ENCODE measurements around the gene WSCD1. TPM values are rescaled to one million over a fixed set of nuclear protein-coding genes. Genes with fewer than 3 reads are reported as not detected.

The WSCD1 gene
- total RNA-seq, 4 donors from 2014 or later = 0.21 to 5.7 (median 1.6) TPM

DNA sequence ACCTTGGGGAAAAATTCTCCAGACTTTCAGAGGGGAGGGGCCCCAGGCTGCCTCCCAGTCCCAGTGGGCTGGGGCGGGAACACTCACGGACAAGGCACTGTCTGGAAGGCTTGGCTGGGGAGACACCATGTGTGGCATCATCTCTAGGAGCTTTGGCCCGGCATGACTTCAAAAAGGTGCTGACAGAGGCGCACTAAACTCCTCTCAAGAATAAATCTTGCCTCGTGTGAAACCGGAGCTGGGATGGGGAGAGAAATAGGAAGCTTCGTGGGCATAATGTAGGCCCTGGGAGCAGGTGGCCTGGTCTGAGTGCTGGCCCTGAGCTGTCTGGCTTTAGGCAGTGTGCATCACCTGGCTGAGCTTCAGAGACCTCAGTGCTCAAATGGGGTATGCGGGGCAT, 5.7 kb downstream of the WSCD1 start:
- Histone ChIP-seq H3K9me3 (no peaks in the 10 kb centered on the region), H3K4me3 (no peak overlapping the region), H3K27ac (no peak overlapping the region), H3K4me1 (peaks cover 0 to 6% (median 0%) of the 10 kb centered on the region in 4 donors), H3K27me3 (peaks cover 0 to 13% of the 10 kb centered on the region in 2 donors), H3K36me3 (peaks cover 0 to 3% (median 0%) of the 10 kb centered on the region in 3 donors)
- TF ChIP-seq EP300 (IDR thresholded peaks at IDR 0.05) (no peak), POLR2A (IDR thresholded peaks at IDR 0.05) (no peak)
- TF ChIP-seq, protein P1, sequence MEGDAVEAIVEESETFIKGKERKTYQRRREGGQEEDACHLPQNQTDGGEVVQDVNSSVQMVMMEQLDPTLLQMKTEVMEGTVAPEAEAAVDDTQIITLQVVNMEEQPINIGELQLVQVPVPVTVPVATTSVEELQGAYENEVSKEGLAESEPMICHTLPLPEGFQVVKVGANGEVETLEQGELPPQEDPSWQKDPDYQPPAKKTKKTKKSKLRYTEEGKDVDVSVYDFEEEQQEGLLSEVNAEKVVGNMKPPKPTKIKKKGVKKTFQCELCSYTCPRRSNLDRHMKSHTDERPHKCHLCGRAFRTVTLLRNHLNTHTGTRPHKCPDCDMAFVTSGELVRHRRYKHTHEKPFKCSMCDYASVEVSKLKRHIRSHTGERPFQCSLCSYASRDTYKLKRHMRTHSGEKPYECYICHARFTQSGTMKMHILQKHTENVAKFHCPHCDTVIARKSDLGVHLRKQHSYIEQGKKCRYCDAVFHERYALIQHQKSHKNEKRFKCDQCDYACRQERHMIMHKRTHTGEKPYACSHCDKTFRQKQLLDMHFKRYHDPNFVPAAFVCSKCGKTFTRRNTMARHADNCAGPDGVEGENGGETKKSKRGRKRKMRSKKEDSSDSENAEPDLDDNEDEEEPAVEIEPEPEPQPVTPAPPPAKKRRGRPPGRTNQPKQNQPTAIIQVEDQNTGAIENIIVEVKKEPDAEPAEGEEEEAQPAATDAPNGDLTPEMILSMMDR (IDR thresholded peaks at IDR 0.05) = no peak
- WGBS, 2 donors = 81 to 85% methylated on average over 8 of the region's 8 CpGs
- DNase-seq (ENCODE audit: low spot score in 2 of 2) = no peak

- no peak for DNase-seq (ENCODE audit: low spot score in 2 of 2)
- Histone ChIP-seq H3K27ac (no peak overlapping the region), H3K36me3 (peaks cover 0 to 3% (median 0%) of the 10 kb centered on the region in 3 donors), H3K4me1 (no peaks in the 10 kb centered on the region), H3K9me3 (no peaks in the 10 kb centered on the region), H3K27me3 (no peaks in the 10 kb centered on the region), H3K4me3 (no peak overlapping the region)
- 89% methylated on average over 5 of the region's 5 CpGs for WGBS, 2 donors
- TF ChIP-seq POLR2A (IDR thresholded peaks at IDR 0.05) (no peak), EP300 (IDR thresholded peaks at IDR 0.05) (no peak)
- TF ChIP-seq, protein P1 (IDR thresholded peaks at IDR 0.05) = no peak
These were observed 7.6 kb downstream of the WSCD1 start for GRCh38 chr17:6077752-6078151.

- 76 to 80% methylated on average over 9 of the region's 9 CpGs for WGBS, 2 donors
- TF ChIP-seq, protein P1 (IDR thresholded peaks at IDR 0.05) = no peak
- TF ChIP-seq EP300 (IDR thresholded peaks at IDR 0.05) = no peak
These were observed 8.3 kb downstream of the WSCD1 start for GRCh38 chr17:6078458-6078871.

GRCh38 chr17:6079155-6079888, 9.1 kb downstream of the WSCD1 start:
- Histone ChIP-seq H3K27ac (no peak overlapping the region), H3K9me3 (no peaks in the 10 kb centered on the region), H3K4me1 (no peaks in the 10 kb centered on the region), H3K36me3 (peaks cover 0 to 3% (median 0%) of the 10 kb centered on the region in 3 donors), H3K27me3 (no peaks in the 10 kb centered on the region), H3K4me3 (no peak overlapping the region)
- no peak for TF ChIP-seq EP300 (IDR thresholded peaks at IDR 0.05)
- TF ChIP-seq, protein P1 (IDR thresholded peaks at IDR 0.05) = no peak
- no peak for TF ChIP-seq POLR2A (IDR thresholded peaks at IDR 0.05)
- DNase-seq (ENCODE audit: low spot score in 2 of 2) = no peak
- WGBS, 2 donors = 44 to 57% methylated on average over 12 to 13 of the region's 13 CpGs

More at GRCh38 chr17:6078458-6078871, 8.3 kb downstream of the WSCD1 start:
- Histone ChIP-seq H3K4me1 (no peaks in the 10 kb centered on the region), H3K27ac (no peak overlapping the region), H3K4me3 (no peak overlapping the region), H3K9me3 (no peaks in the 10 kb centered on the region), H3K36me3 (peaks cover 0 to 3% (median 0%) of the 10 kb centered on the region in 3 donors), H3K27me3 (no peaks in the 10 kb centered on the region)
- DNase-seq (ENCODE audit: low spot score in 2 of 2) = no peak

- no peak overlapping the region for H3K27ac ChIP-seq
- no peaks in the 10 kb centered on the region for H3K9me3 ChIP-seq
- H3K27me3 ChIP-seq = no peaks in the 10 kb centered on the region
- peaks cover 0 to 3% (median 0%) of the 10 kb centered on the region in 3 donors for H3K36me3 ChIP-seq
- no peak for DNase-seq (ENCODE audit: low spot score in 2 of 2)
- H3K4me3 ChIP-seq = no peak overlapping the region
- TF ChIP-seq POLR2A (IDR thresholded peaks at IDR 0.05) (no peak), EP300 (IDR thresholded peaks at IDR 0.05) (no peak)
- TF ChIP-seq, protein P1 (IDR thresholded peaks at IDR 0.05) = no peak
- 94 to 100% methylated on average over 1 to 2 of the region's 2 CpGs for WGBS, 2 donors
- H3K4me1 ChIP-seq = no peaks in the 10 kb centered on the region
These were observed 9.8 kb downstream of the WSCD1 start for GRCh38 chr17:6079960-6080359.
